Lower leg skin (tissue), 3 donors: ENCODE results near the gene H6PD.

ENCODE experiments used
- CTCF ChIP-seq, 3 donors: fragments of 450-650 bp; IDR thresholded peaks; one replicate each; pipeline ENCODE4 v1.5.1; 2016; ENCODE audit warnings: antibody characterized with exemption in 3 of 3, mild to moderate bottlenecking in 3 of 3, moderate library complexity in 2 of 3
- POLR2A ChIP-seq, 2 donors: fragments of 450-650 bp; IDR thresholded peaks; one replicate each; pipeline ENCODE4 v1.6.1; 2016 to 2017; ENCODE audit warnings: antibody characterized with exemption in 2 of 2, mild to moderate bottlenecking in 1 of 2, moderate library complexity in 1 of 2

GRCh38 chr1:9265037-9265436, 30.5 kb downstream of the H6PD start:
- TF ChIP-seq CTCF (IDR thresholded peaks at IDR 0.05) (no peak), POLR2A (IDR thresholded peaks at IDR 0.05) (no peak)
